ENCODE results near the gene EIF4G1.

EIF4G1 gene

GRCh38 chr3:184306341-184306972 lies 7.9 kb upstream of the EIF4G1 start:
- DNase-seq: no peak

GRCh38 chr3:184307915-184308314 lies 6.5 kb upstream of the EIF4G1 start:
- no peak for DNase-seq

GRCh38 chr3:184308744-184309143 lies 5.7 kb upstream of the EIF4G1 start:
- DNase-seq: no peak

- DNase-seq: no peak
Measured at GRCh38 chr3:184311633-184312032, 2.8 kb upstream of the EIF4G1 start.

GRCh38 chr3:184314700-184315542 lies 515 bp downstream of the EIF4G1 start:
- DNase-seq: peak; percentile 34

- no peak for DNase-seq
Measured at GRCh38 chr3:184315543-184315867, 1.1 kb downstream of the EIF4G1 start.

GRCh38 chr3:184315871-184316661 lies 1.7 kb downstream of the EIF4G1 start:
- DNase-seq: no peak

GRCh38 chr3:184316792-184317191 lies 2.4 kb downstream of the EIF4G1 start:
- no peak for DNase-seq

GRCh38 chr3:184317201-184317600 lies 2.8 kb downstream of the EIF4G1 start:
- DNase-seq: no peak

- DNase-seq: peak; percentile 53
Measured at GRCh38 chr3:184320104-184320445, 5.7 kb downstream of the EIF4G1 start.

GRCh38 chr3:184321666-184322065 lies 7.3 kb downstream of the EIF4G1 start:
- no peak for DNase-seq

- no peak for DNase-seq
Measured at GRCh38 chr3:184322731-184323487, 8.5 kb downstream of the EIF4G1 start.

GRCh38 chr3:184323696-184324095 lies 9.3 kb downstream of the EIF4G1 start:
- DNase-seq: no peak

GRCh38 chr3:184325269-184325668 lies 10.9 kb downstream of the EIF4G1 start:
- no peak for DNase-seq

- DNase-seq: no peak
Measured at GRCh38 chr3:184325715-184326369, 11.4 kb downstream of the EIF4G1 start.

- DNase-seq: no peak
Measured at GRCh38 chr3:184327171-184327570, 12.8 kb downstream of the EIF4G1 start.

GRCh38 chr3:184328516-184328915 lies 14.1 kb downstream of the EIF4G1 start:
- no peak for DNase-seq

GRCh38 chr3:184332370-184333090 lies 18.1 kb downstream of the EIF4G1 start:
- no peak for DNase-seq

- no peak for DNase-seq
Measured at GRCh38 chr3:184333190-184333589, 18.8 kb downstream of the EIF4G1 start.

- DNase-seq: no peak
Measured at GRCh38 chr3:184333700-184334099, 19.3 kb downstream of the EIF4G1 start.

- no peak for DNase-seq
Measured at GRCh38 chr3:184334470-184335158, 20.2 kb downstream of the EIF4G1 start.
